ENCODE measurements around the gene CYP39A1.
A peak's percentile ranks its signal among the peaks of the same experiment; 100 is the strongest.

CYP39A1 gene

GRCh38 chr6:46652603-46653438 is at the start of gene CYP39A1, which contains the start of gene SLC25A27:
Gene CYP39A1, minus strand, starts transcription at chr6:46652818. Its CDS starts 236 bp downstream, at chr6:46652582.
Gene SLC25A27, plus strand, starts transcription at chr6:46652975. Its CDS starts 218 bp downstream, at chr6:46653193.
- peak; percentile 24 to 60 (median 34) for DNase-seq

GRCh38 chr6:46699970-46700369 is 47.4 kb upstream of the CYP39A1 start:
- DNase-seq, result no peak

- no peak for DNase-seq
Observed at GRCh38 chr6:46690911-46691451, 38.4 kb upstream of the CYP39A1 start.

- DNase-seq, result no peak
Observed at GRCh38 chr6:46690141-46690755, 37.6 kb upstream of the CYP39A1 start.

- no peak for DNase-seq
Observed at GRCh38 chr6:46689657-46690056, 37.0 kb upstream of the CYP39A1 start.

GRCh38 chr6:46688966-46689335 is 36.3 kb upstream of the CYP39A1 start:
- DNase-seq, result no peak

GRCh38 chr6:46688117-46688965 is 35.7 kb upstream of the CYP39A1 start:
- no peak for DNase-seq

GRCh38 chr6:46687619-46688097 is 35.0 kb upstream of the CYP39A1 start, which contains the start of gene TDRD6:
Gene TDRD6, plus strand, starts transcription at chr6:46687885. Its CDS starts 244 bp downstream, at chr6:46688129.
- no peak for DNase-seq

GRCh38 chr6:46684771-46685170 is 32.2 kb upstream of the CYP39A1 start:
- DNase-seq, result no peak

- no peak for DNase-seq
Observed at GRCh38 chr6:46677314-46677654, 24.7 kb upstream of the CYP39A1 start.

GRCh38 chr6:46676604-46677313 is 24.1 kb upstream of the CYP39A1 start:
- DNase-seq, result no peak

- DNase-seq, result no peak
Observed at GRCh38 chr6:46674410-46674809, 21.8 kb upstream of the CYP39A1 start.

GRCh38 chr6:46667377-46667776 is 14.8 kb upstream of the CYP39A1 start:
- no peak for DNase-seq

GRCh38 chr6:46661483-46661882 is 8.9 kb upstream of the CYP39A1 start:
- DNase-seq, result no peak

- DNase-seq, result no peak
Observed at GRCh38 chr6:46657642-46658041, 5.0 kb upstream of the CYP39A1 start.

GRCh38 chr6:46655803-46656202 is 3.2 kb upstream of the CYP39A1 start:
- no peak for DNase-seq

- no peak for DNase-seq
Observed at GRCh38 chr6:46653439-46654195, 999 bp upstream of the CYP39A1 start.

- no peak for DNase-seq
Observed at GRCh38 chr6:46652232-46652602, 401 bp downstream of the CYP39A1 start.

GRCh38 chr6:46651816-46652215 is 802 bp downstream of the CYP39A1 start:
- DNase-seq, result no peak

- no peak for DNase-seq
Observed at GRCh38 chr6:46651006-46651405, 1.6 kb downstream of the CYP39A1 start.

GRCh38 chr6:46648869-46649492 is 3.6 kb downstream of the CYP39A1 start:
- no peak for DNase-seq

Data from activated naive CD4-positive, alpha-beta T cell (primary cell).